Aorta (tissue), 5 donors: ENCODE results near the gene QPRT. TPM values are rescaled to one million over a fixed set of nuclear protein-coding genes. Genes with fewer than 3 reads are reported as not detected.
"Not testable (repeated sequence)": the region's sequence is repeated elsewhere in the genome, so short reads cannot be mapped to it uniquely, and the experiment has no call there.

ENCODE experiments used
- ATAC-seq: fragments of 200-7000 bp; cut with Tn5 transposase; one replicate; pipeline ENCODE4 v1.9.1; 2022; ENCODE audit warnings: moderate library complexity; ENCODE audit not compliant: low FRiP score
- DNase-seq, 2 donors: peaks; one replicate each; pipeline ENCODE4 v3.0.0-alpha.2; 2020
- H3K27ac ChIP-seq, 2 donors: one replicate each; pipeline ENCODE4 v1.5.1; 2013; ENCODE audit warnings: low read length in 2 of 2, mild to moderate bottlenecking in 2 of 2, moderate library complexity in 2 of 2, control low read depth in 1 of 2, inconsistent platforms in 1 of 2, low read depth in 1 of 2
- H3K27me3 ChIP-seq, 2 donors: one replicate each; pipeline ENCODE4 v1.6.1; 2013; ENCODE audit warnings: control low read depth in 1 of 2, low read length in 1 of 2, mild to moderate bottlenecking in 1 of 2, moderate library complexity in 1 of 2; ENCODE audit not compliant: insufficient read depth in 2 of 2, control insufficient read depth in 1 of 2
- H3K36me3 ChIP-seq, 2 donors: one replicate each; pipeline ENCODE4 v1.6.1; 2013; ENCODE audit warnings: control low read depth in 1 of 2, low read length in 1 of 2, mild to moderate bottlenecking in 1 of 2; ENCODE audit not compliant: insufficient read depth in 2 of 2, control insufficient read depth in 1 of 2
- H3K4me1 ChIP-seq, 2 donors: one replicate each; pipeline ENCODE4 v1.6.1; 2013; ENCODE audit warnings: low read length in 2 of 2, control low read depth in 1 of 2, mild to moderate bottlenecking in 1 of 2, moderate library complexity in 1 of 2; ENCODE audit not compliant: insufficient read depth in 2 of 2, control insufficient read depth in 1 of 2
- H3K4me3 ChIP-seq, 2 donors: one replicate each; pipeline ENCODE4 v1.5.1; 2013; ENCODE audit warnings: low read length in 2 of 2, control low read depth in 1 of 2, mild to moderate bottlenecking in 1 of 2
- H3K9me3 ChIP-seq: one replicate; pipeline ENCODE4 v1.6.1; 2013; ENCODE audit warnings: mild to moderate bottlenecking, low read length; ENCODE audit not compliant: control insufficient read depth
- WGBS, 2 donors: extraction: QIAGEN DNeasy Blood & Tissue Kit; methylation state at CpG; one replicate each; pipeline ENCODE4 v1.1.7; 2013; 5-methylcytosine and 5-hydroxymethylcytosine counted together
- intact Hi-C, 2 donors: fragments of 100-400 bp; cut with DNase I; formaldehyde crosslinking; loops; one replicate each; pipeline versions ENCODE4 v1.14.2 to v1.15.0; 2022
- polyA plus RNA-seq, 2 donors: library from polyadenylated mRNA; stranded (reverse); fragments of 200-250 nt; gene quantifications; one replicate each; pipeline ENCODE4 v1.2.3, GENCODE V29; 2013
- total RNA-seq, 2 donors: library from RNA; stranded (reverse); fragmentation: NEBNext Ultra II Directional; extraction: Animal tissue kit (Norgen Biotek cat#: 25700); gene quantifications; one replicate each; pipeline ENCODE4 v1.2.1, GENCODE V29; 2021
- donor health status: healthy with polysubstance abuse.
- donor health status: Bipolar disorder and iron deficiency.
- donor health status: DM: no; HTN: no; CAD: no.
- donor health status: DM: no; HTN: no; CAD: no.
- donor health status: DM: yes; HTN: yes; CAD: no.

QPRT gene
- total and polyA plus RNA-seq, 4 donors, result 0.61 to 6.1 (median 3.0) TPM

GRCh38 chr16:29700253-29700987 lies 21.4 kb downstream of the QPRT start:
- Histone ChIP-seq H3K9me3 (no peaks in the 10 kb centered on the region), H3K27ac (no peak overlapping the region), H3K27me3 (no peaks in the 10 kb centered on the region), H3K4me3 (no peak overlapping the region), H3K36me3 (no peaks in the 10 kb centered on the region), H3K4me1 (no peaks in the 10 kb centered on the region)
- DNase-seq (peak; percentile 83 to 89), ATAC-seq (peak; percentile 92)
- intact Hi-C loops, result loop anchor here (2.0 to 10.0 kb wide), 3 partner anchors 124 to 320 kb away; partner anchors contain the start of gene MVP (in 1 of the 2)
- WGBS, 2 donors, result 12 to 14% methylated on average over 14 of the region's 14 CpGs

- WGBS, 2 donors, result 89 to 94% methylated on average over 5 of the region's 5 CpGs
- DNase-seq (no peak), ATAC-seq (no peak)
- H3K36me3 ChIP-seq, result no peaks in the 10 kb centered on the region
- H3K27me3 ChIP-seq, result no peaks in the 10 kb centered on the region
- intact Hi-C loops, result loop anchor here (2.0 to 10.0 kb wide), 3 partner anchors 124 to 320 kb away; partner anchors contain the start of gene MVP (in 1 of the 2)
- H3K4me3 ChIP-seq, result no peak overlapping the region
- H3K9me3 ChIP-seq, result no peaks in the 10 kb centered on the region
- no peak overlapping the region for H3K27ac ChIP-seq
- H3K4me1 ChIP-seq, result no peaks in the 10 kb centered on the region
These were observed 22.2 kb downstream of the QPRT start for GRCh38 chr16:29701214-29701555.

DNA sequence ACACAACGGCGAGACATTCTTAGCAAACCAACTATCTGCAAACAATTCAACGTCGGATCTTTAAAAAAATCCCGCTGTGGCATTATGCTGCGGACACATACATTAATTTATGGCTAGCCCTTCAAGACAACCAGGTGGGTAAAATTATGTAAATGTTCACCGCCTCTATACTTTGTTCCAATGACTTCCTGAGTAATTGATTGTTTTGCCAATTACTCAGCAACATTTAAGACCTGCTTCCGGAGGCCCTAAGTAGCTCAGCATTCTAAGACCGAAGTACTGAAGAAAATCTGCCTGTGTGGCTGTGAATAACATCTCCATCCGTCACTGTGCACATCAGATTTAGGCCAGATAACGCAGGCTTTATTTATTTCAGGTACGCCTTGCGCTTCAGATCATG lies 23.3 kb downstream of the QPRT start:
- H3K4me3 ChIP-seq, result no peak overlapping the region
- H3K27me3 ChIP-seq, result no peaks in the 10 kb centered on the region
- DNase-seq (no peak), ATAC-seq (no peak)
- no peak overlapping the region for H3K27ac ChIP-seq
- intact Hi-C loops, result loop anchor here (10.0 kb wide), 2 partner anchors 123 to 143 kb away; partner anchors contain the start of gene MVP (in 1 of the 2)
- H3K36me3 ChIP-seq, result no peaks in the 10 kb centered on the region
- H3K9me3 ChIP-seq, result no peaks in the 10 kb centered on the region
- WGBS, 2 donors, result 85% methylated on average over 13 of the region's 13 CpGs
- no peaks in the 10 kb centered on the region for H3K4me1 ChIP-seq

GRCh38 chr16:29705030-29705429 lies 26.1 kb downstream of the QPRT start:
- intact Hi-C loops, result loop anchor here (10.0 kb wide), 2 partner anchors 120 to 140 kb away; partner anchors contain the start of gene MVP (in 1 of the 2)
- DNase-seq (no peak), ATAC-seq (no peak)
- H3K27me3 ChIP-seq, result no peaks in the 10 kb centered on the region
- no peaks in the 10 kb centered on the region for H3K9me3 ChIP-seq
- H3K4me3 ChIP-seq, result no peak overlapping the region
- H3K27ac ChIP-seq, result no peak overlapping the region
- no peaks in the 10 kb centered on the region for H3K4me1 ChIP-seq
- 64 to 73% methylated on average over 2 of the region's 2 CpGs for WGBS, 2 donors
- no peaks in the 10 kb centered on the region for H3K36me3 ChIP-seq

GRCh38 chr16:29707160-29707559 lies 28.2 kb downstream of the QPRT start:
- H3K9me3 ChIP-seq, H3K36me3 ChIP-seq, H3K4me3 ChIP-seq, H3K27ac ChIP-seq, H3K27me3 ChIP-seq, H3K4me1 ChIP-seq, ATAC-seq: not testable (repeated sequence)
- DNase-seq, result peak in 1 of 2 donors; percentile 24
- intact Hi-C loops, result loop anchor here (10.0 kb wide), 2 partner anchors 118 to 138 kb away; partner anchors contain the start of gene MVP (in 1 of the 2)
- WGBS, 2 donors, result 97 to 100% methylated on average over 1 of the region's 1 CpG

- Histone ChIP-seq H3K4me1 (no peaks in the 10 kb centered on the region), H3K27ac (no peak overlapping the region), H3K27me3 (no peaks in the 10 kb centered on the region), H3K36me3 (no peaks in the 10 kb centered on the region), H3K4me3 (no peak overlapping the region), H3K9me3 (no peaks in the 10 kb centered on the region)
- DNase-seq (peak in 1 of 2 donors; percentile 17), ATAC-seq (no peak)
- intact Hi-C loops, result loop anchor here (10.0 kb wide), 2 partner anchors 116 to 136 kb away; partner anchors contain the start of gene MVP (in 1 of the 2)
- WGBS, 2 donors, result 73 to 87% methylated on average over 16 of the region's 16 CpGs
These were observed 30.1 kb downstream of the QPRT start for GRCh38 chr16:29708917-29709600.

DNA sequence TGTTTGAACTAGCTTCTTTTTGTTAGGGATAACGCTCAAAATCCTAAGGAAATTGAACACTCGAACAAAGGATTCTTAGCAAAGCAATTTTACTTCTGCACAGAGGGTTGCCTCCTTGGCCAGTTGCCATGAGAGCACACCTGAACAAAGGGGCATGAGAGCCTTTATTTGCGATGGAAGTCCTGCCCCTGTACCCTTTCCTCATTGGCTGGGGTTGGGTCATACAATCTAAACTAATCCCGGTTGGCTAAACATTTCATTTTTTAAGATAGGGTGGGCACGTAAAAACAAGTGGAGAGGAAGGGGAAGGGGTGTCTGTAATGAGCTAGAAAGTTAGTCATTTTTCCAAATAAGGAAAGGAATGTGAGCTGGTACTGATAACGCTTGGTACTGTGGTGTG lies 30.7 kb downstream of the QPRT start:
- H3K9me3 ChIP-seq, H3K36me3 ChIP-seq, H3K4me3 ChIP-seq, ATAC-seq, H3K27me3 ChIP-seq, H3K4me1 ChIP-seq, H3K27ac ChIP-seq: not testable (repeated sequence)
- WGBS, 2 donors, result 45% methylated on average over 6 of the region's 6 CpGs
- DNase-seq, result peak in 1 of 2 donors; percentile 14
- intact Hi-C loops, result loop anchor here (10.0 kb wide), 2 partner anchors 115 to 135 kb away; partner anchors contain the start of gene MVP (in 1 of the 2)

- H3K4me3 ChIP-seq, result no peak overlapping the region
- DNase-seq (peak in 1 of 2 donors; percentile 32), ATAC-seq (peak; percentile 65)
These were observed 31.5 kb downstream of the QPRT start for GRCh38 chr16:29710227-29711219.

More at GRCh38 chr16:29710227-29711219, 31.5 kb downstream of the QPRT start:
- Histone ChIP-seq H3K9me3 (no peaks in the 10 kb centered on the region), H3K27ac (peak overlapping the region in 1 of 2 donors; percentile 18), H3K27me3 (no peaks in the 10 kb centered on the region), H3K36me3 (no peaks in the 10 kb centered on the region), H3K4me1 (no peaks in the 10 kb centered on the region)
- 38 to 39% methylated on average over 17 of the region's 17 CpGs for WGBS, 2 donors
- intact Hi-C loops, result no loop called here
